ENCODE results near the gene CD300LG.
"Not testable (repeated sequence)": the region's sequence is repeated elsewhere in the genome, so short reads cannot be mapped to it uniquely, and the experiment has no call there.

The CD300LG gene

GRCh38 chr17:43826206-43826605 lies 20.8 kb upstream of the CD300LG start:
- no peak for FAIRE-seq

- no peak for FAIRE-seq
Observed at GRCh38 chr17:43827596-43827995, 19.4 kb upstream of the CD300LG start.

- FAIRE-seq, result no peak
Observed at GRCh38 chr17:43829738-43830137, 17.2 kb upstream of the CD300LG start.

- no peak for FAIRE-seq
Observed at GRCh38 chr17:43830510-43831140, 16.4 kb upstream of the CD300LG start.

- no peak for FAIRE-seq
Observed at GRCh38 chr17:43831633-43832032, 15.3 kb upstream of the CD300LG start.

- FAIRE-seq, result no peak
Observed at GRCh38 chr17:43832168-43832975, 14.6 kb upstream of the CD300LG start.

GRCh38 chr17:43832976-43833829 lies 13.8 kb upstream of the CD300LG start, which contains the start of gene MPP3:
TSS of gene MPP3 (minus strand) at chr17:43833146. CDS start at chr17:43831906, 1,240 bp downstream.
- no peak for FAIRE-seq

- FAIRE-seq, result no peak
Observed at GRCh38 chr17:43834106-43834505, 12.9 kb upstream of the CD300LG start.

- FAIRE-seq, result no peak
Observed at GRCh38 chr17:43839670-43840108, 7.3 kb upstream of the CD300LG start.

GRCh38 chr17:43840814-43841213 lies 6.2 kb upstream of the CD300LG start:
- no peak for FAIRE-seq

GRCh38 chr17:43841282-43841681 lies 5.7 kb upstream of the CD300LG start:
- FAIRE-seq, result no peak

- not testable (repeated sequence) for FAIRE-seq
Observed at GRCh38 chr17:43842091-43842974, 4.6 kb upstream of the CD300LG start.

GRCh38 chr17:43842975-43843325 lies 4.0 kb upstream of the CD300LG start:
- no peak for FAIRE-seq

- FAIRE-seq, result no peak
Observed at GRCh38 chr17:43844241-43844640, 2.7 kb upstream of the CD300LG start.

- no peak for FAIRE-seq
Observed at GRCh38 chr17:43845766-43846165, 1.2 kb upstream of the CD300LG start.

GRCh38 chr17:43846221-43846712 lies 709 bp upstream of the CD300LG start:
- FAIRE-seq, result no peak

- FAIRE-seq, result no peak
Observed at GRCh38 chr17:43848601-43849000, 1.6 kb downstream of the CD300LG start.

GRCh38 chr17:43849116-43849515 lies 2.1 kb downstream of the CD300LG start:
- no peak for FAIRE-seq

GRCh38 chr17:43852571-43852970 lies 5.6 kb downstream of the CD300LG start:
- FAIRE-seq, result no peak

GRCh38 chr17:43853546-43853945 lies 6.6 kb downstream of the CD300LG start:
- no peak for FAIRE-seq

- FAIRE-seq, result no peak
Observed at GRCh38 chr17:43854498-43854897, 7.5 kb downstream of the CD300LG start.

- no peak for FAIRE-seq
Observed at GRCh38 chr17:43855061-43855460, 8.1 kb downstream of the CD300LG start.
